Loucy (cell line): ENCODE measurements around the gene ATE1.

Source experiments
- H2AFZ ChIP-seq: fragments of 200-600 bp; sonication (generic); 2 replicates; pipeline ENCODE4 v1.6.0; 2016; ENCODE audit warnings: antibody characterized with exemption, mild to moderate bottlenecking, low read length, moderate library complexity
- H3F3A ChIP-seq: fragments of 200-600 bp; 2 replicates; pipeline ENCODE4 v1.6.0; 2016; ENCODE audit warnings: antibody characterized with exemption, low read depth, mild to moderate bottlenecking
- H3K27me3 ChIP-seq: fragments of 200-600 bp; sonication (generic); 2 replicates; pipeline ENCODE4 v1.6.1; 2014; ENCODE audit warnings: low read length, mild to moderate bottlenecking; ENCODE audit not compliant: insufficient read depth, poor library complexity, severe bottlenecking
- H3K36me3 ChIP-seq: fragments of 200-600 bp; sonication (generic); 2 replicates; pipeline ENCODE4 v1.6.1; 2016; ENCODE audit warnings: low read length; ENCODE audit not compliant: insufficient read depth
- H3K4me1 ChIP-seq: fragments of 200-600 bp; sonication (generic); 2 replicates; pipeline ENCODE4 v1.5.1; 2014; ENCODE audit warnings: low read length, mild to moderate bottlenecking; ENCODE audit not compliant: insufficient read depth, poor library complexity, severe bottlenecking
- H3K4me2 ChIP-seq: fragments of 200-600 bp; sonication (generic); 2 replicates; pipeline ENCODE4 v1.6.0; 2014; ENCODE audit warnings: antibody characterized with exemption, low read length, low read depth, mild to moderate bottlenecking; ENCODE audit not compliant: poor library complexity, severe bottlenecking
- H3K4me3 ChIP-seq: fragments of 200-600 bp; sonication (generic); 2 replicates; pipeline ENCODE4 v1.5.1; 2014; ENCODE audit warnings: low read length, mild to moderate bottlenecking, mixed read lengths; ENCODE audit not compliant: poor library complexity, severe bottlenecking
- H3K79me2 ChIP-seq: fragments of 200-600 bp; sonication (generic); 2 replicates; pipeline ENCODE4 v1.6.1; 2014; ENCODE audit warnings: low read length; ENCODE audit not compliant: insufficient read depth
- H3K9ac ChIP-seq: fragments of 200-600 bp; sonication (generic); 2 replicates; pipeline ENCODE4 v1.6.0; 2014; ENCODE audit warnings: mild to moderate bottlenecking, low read depth, low read length, moderate library complexity; ENCODE audit not compliant: poor library complexity, severe bottlenecking
- H3K9me2 ChIP-seq: fragments of 200-600 bp; sonication (generic); replicated peaks from 2 replicates; pipeline ENCODE4 v1.6.1; 2016; ENCODE audit warnings: low read depth, low read length, mixed read lengths
- H3K9me3 ChIP-seq: fragments of 200-600 bp; sonication (generic); 2 replicates; pipeline ENCODE4 v1.6.1; 2014; ENCODE audit warnings: mild to moderate bottlenecking, antibody characterized with exemption, low read length, low read depth; ENCODE audit not compliant: insufficient read depth
- H4K20me1 ChIP-seq: fragments of 200-600 bp; sonication (generic); 2 replicates; pipeline ENCODE4 v1.6.0; 2014; ENCODE audit warnings: antibody characterized with exemption, low read length, mild to moderate bottlenecking; ENCODE audit not compliant: insufficient read depth, poor library complexity, severe bottlenecking
- EZH2phosphoT487 ChIP-seq: fragments of 200-600 bp; IDR thresholded peaks from 2 replicates; pipeline ENCODE4 v1.6.1; 2018; ENCODE audit warnings: antibody characterized with exemption, mild to moderate bottlenecking, moderate library complexity, borderline replicate concordance
- TF ChIP-seq, protein P1 (sequence below): fragments of 200-600 bp; sonication (generic); conservative IDR thresholded peaks from 2 replicates; pipeline ENCODE4 v1.5.1; 2014; ENCODE audit warnings: mild to moderate bottlenecking, antibody characterized with exemption, low read length

Gene ATE1

DNA sequence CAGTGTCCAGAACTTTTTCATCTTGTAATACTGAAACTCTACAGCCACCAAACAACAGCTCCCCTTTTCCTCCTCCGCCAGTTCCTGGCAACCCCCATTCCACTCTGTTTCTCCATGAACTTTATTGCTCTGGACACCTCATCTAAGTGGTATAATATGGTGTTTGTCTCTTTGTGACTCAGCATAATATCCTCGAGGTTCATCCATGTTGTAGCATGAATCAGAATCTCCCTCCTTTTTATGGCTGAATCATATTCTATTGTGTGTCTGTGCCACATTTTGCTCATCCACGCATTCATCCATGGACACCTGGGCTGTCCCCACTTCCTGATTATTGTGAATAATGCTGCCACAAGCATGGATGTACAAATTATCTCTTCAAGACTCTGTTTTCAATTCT lies 205.2 kb downstream of the ATE1 start:
- Histone ChIP-seq H2AFZ (no peak overlapping the region), H3K79me2 (no peaks in the 10 kb centered on the region), H3K4me2 (no peak overlapping the region), H3F3A (no peaks in the 10 kb centered on the region), H3K9me2 (no peaks in the 10 kb centered on the region), H3K4me3 (no peak overlapping the region), H3K9me3 (no peaks in the 10 kb centered on the region; the same call in 1 of the 2 replicates), H3K27me3 (no peaks in the 10 kb centered on the region), H3K4me1 (no peaks in the 10 kb centered on the region), H3K9ac (no peak overlapping the region), H3K36me3 (no peaks in the 10 kb centered on the region), H4K20me1 (no peaks in the 10 kb centered on the region)
- no peak for TF ChIP-seq EZH2phosphoT487
- TF ChIP-seq, protein P1, sequence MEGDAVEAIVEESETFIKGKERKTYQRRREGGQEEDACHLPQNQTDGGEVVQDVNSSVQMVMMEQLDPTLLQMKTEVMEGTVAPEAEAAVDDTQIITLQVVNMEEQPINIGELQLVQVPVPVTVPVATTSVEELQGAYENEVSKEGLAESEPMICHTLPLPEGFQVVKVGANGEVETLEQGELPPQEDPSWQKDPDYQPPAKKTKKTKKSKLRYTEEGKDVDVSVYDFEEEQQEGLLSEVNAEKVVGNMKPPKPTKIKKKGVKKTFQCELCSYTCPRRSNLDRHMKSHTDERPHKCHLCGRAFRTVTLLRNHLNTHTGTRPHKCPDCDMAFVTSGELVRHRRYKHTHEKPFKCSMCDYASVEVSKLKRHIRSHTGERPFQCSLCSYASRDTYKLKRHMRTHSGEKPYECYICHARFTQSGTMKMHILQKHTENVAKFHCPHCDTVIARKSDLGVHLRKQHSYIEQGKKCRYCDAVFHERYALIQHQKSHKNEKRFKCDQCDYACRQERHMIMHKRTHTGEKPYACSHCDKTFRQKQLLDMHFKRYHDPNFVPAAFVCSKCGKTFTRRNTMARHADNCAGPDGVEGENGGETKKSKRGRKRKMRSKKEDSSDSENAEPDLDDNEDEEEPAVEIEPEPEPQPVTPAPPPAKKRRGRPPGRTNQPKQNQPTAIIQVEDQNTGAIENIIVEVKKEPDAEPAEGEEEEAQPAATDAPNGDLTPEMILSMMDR = no peak

DNA sequence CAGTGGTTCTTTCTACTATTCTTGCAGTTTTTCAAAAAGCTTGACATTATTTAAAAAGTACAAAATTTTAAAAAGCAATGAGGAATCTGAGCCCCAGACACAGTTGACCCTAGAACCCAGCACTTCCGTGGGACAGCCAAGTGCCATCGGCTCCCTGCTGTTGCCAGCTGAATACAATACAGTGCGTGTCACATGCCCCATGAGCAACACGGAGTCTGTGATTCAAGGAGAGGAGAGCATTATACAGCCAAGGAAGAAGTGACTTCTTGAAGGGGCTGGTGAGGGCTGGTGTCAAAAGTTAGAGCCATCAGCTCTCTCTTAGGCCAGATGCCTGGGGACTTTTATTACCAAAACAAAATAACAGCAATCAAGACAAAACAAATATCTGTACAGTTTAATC lies 206.6 kb downstream of the ATE1 start:
- Histone ChIP-seq H3K36me3 (no peaks in the 10 kb centered on the region), H3K79me2 (no peaks in the 10 kb centered on the region), H3K27me3 (no peaks in the 10 kb centered on the region), H3F3A (no peaks in the 10 kb centered on the region), H3K4me2 (no peak overlapping the region), H3K9ac (no peak overlapping the region), H2AFZ (no peak overlapping the region), H3K9me3 (no peaks in the 10 kb centered on the region; the same call in 1 of the 2 replicates), H3K9me2 (no peaks in the 10 kb centered on the region), H4K20me1 (no peaks in the 10 kb centered on the region), H3K4me3 (no peak overlapping the region), H3K4me1 (no peaks in the 10 kb centered on the region)
- TF ChIP-seq, protein P1 = no peak
- no peak for TF ChIP-seq EZH2phosphoT487

DNA sequence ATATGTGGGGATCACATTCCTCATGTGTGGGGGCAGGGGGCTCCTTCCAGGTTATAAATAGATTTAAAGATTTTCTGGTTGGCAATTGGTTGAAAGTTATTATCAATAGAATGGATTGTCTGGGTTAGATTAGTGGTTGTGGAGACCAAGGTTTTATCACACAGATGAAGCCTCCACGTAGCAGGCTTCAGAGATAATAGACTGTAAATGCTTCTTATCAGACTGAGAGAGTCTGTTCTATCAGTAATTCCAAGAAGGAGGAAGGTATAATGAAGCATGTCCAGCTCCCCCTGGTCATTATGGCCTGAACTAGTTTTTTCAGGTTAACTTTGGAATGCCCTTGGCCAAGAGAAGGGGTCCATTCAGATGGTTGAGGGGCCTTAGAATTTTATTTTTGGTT lies 211.9 kb downstream of the ATE1 start:
- Histone ChIP-seq H3K79me2 (no peaks in the 10 kb centered on the region), H4K20me1 (no peaks in the 10 kb centered on the region), H3K4me2 (no peak overlapping the region), H3K9me3 (no peaks in the 10 kb centered on the region; the same call in 1 of the 2 replicates), H2AFZ (no peak overlapping the region), H3K27me3 (no peaks in the 10 kb centered on the region), H3K4me3 (no peak overlapping the region), H3K9ac (no peak overlapping the region), H3K36me3 (no peaks in the 10 kb centered on the region), H3K9me2 (no peaks in the 10 kb centered on the region), H3F3A (no peaks in the 10 kb centered on the region), H3K4me1 (no peaks in the 10 kb centered on the region)
- TF ChIP-seq, protein P1 = no peak
- no peak for TF ChIP-seq EZH2phosphoT487
